Glomerular endothelial cell (primary cell): ENCODE results near the gene PRC1. TPM values are rescaled to one million over a fixed set of nuclear protein-coding genes. Genes with fewer than 3 reads are reported as not detected.

Experiments
- DNase-seq: peaks from one replicate; pipeline ENCODE4 v3.0.0-alpha.2; 2011; ENCODE audit warnings: low read depth, low spot score; ENCODE audit errors: extremely low read depth
- total RNA-seq: library from RNA; depleted of rRNA; stranded (reverse); fragments of >200 nt; gene quantifications from 2 replicates; pipeline ENCODE4 v1.2.3, GENCODE V29; 2015

PRC1 gene
- total RNA-seq, 1 donor from 2014 or later, result 61.4 TPM

- no peak for DNase-seq
These were observed 37.9 kb downstream of the PRC1 start for GRCh38 chr15:90956274-90957030.

GRCh38 chr15:90955624-90956273, 38.6 kb downstream of the PRC1 start:
- DNase-seq, result no peak

DNA sequence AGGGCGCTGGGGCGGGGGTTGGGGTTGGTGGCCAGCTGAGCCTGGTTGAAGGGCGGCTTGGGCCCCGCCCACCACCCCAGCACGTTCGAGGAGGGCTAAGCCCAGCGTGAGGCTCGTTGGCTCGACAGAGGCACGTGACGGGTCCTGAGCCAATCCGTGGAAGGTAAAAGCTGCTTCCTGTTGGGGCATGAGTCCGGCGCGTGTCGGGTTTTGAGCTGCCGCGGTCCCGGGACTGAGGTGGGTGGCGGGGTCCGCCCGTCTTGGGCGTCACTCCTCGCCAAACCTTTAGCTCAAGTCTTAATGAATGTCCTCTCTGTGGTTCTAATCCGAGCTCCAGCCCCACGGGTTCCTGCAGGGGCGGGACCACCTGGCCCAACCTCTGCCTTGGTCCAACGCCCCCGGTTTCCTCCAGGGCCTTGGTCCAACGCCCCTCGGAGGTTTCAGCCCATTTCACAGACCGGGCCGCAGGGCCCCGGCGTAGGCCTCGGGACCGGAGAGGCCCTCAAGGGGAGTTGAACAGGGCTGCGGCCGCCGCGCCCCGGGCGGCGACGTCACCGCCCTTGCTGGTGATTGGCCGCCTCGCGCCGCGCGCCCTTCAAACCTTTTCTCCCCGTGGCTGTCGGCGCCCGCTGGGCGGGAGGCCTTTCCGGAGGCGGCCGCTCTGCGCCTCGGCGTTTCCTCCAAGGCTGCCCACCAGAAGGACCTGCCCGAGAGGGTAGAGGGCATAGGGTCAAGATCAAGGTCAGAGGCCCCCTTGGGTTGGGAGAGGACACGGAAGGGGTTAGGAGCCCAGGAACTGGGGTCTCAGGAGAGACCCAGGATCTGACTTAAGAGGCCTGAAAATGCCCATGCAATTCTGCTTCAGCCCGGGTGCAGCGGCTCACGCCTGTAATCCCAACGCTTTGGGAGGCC, 39.4 kb downstream of the PRC1 start, which contains the start of gene RCCD1:
Gene RCCD1 (plus strand): TSS at position 173 of the 912 bp plus-strand sequence. CDS start 1,851 bp downstream, outside the sequence.
- no peak for DNase-seq

GRCh38 chr15:90953947-90954711, 40.2 kb downstream of the PRC1 start:
- DNase-seq, result no peak

DNA sequence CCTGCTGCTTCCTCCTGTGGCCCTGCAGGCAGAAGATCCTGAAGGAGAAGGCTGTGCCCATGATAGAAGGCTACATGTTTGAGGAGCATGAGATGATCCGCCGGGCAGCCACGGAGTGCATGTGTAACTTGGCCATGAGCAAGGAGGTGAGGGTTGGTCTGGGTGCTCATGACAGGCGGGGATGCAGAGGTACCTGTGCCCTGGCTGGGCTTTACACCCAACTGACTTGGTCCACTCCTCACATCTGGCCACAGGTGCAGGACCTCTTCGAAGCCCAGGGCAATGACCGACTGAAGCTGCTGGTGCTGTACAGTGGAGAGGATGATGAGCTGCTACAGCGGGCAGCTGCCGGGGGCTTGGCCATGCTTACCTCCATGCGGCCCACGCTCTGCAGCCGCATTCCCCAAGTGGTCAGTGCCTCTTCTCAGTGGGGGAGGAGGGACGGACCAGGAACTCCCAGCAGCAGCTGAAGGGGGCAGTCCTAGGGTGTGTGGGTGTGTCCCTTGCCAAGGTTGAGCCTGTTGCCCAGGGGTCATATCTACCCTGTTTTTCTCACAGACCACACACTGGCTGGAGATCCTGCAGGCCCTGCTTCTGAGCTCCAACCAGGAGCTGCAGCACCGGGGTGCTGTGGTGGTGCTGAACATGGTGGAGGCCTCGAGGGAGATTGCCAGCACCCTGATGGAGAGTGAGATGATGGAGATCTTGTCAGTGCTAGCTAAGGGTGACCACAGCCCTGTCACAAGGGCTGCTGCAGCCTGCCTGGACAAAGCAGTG, 41.2 kb downstream of the PRC1 start:
- DNase-seq, result no peak

GRCh38 chr15:90950676-90951075, 43.7 kb downstream of the PRC1 start:
- DNase-seq, result no peak

GRCh38 chr15:90949979-90950675, 44.2 kb downstream of the PRC1 start:
- no peak for DNase-seq

- DNase-seq, result no peak
These were observed 45.8 kb downstream of the PRC1 start for GRCh38 chr15:90948506-90948905.

DNA sequence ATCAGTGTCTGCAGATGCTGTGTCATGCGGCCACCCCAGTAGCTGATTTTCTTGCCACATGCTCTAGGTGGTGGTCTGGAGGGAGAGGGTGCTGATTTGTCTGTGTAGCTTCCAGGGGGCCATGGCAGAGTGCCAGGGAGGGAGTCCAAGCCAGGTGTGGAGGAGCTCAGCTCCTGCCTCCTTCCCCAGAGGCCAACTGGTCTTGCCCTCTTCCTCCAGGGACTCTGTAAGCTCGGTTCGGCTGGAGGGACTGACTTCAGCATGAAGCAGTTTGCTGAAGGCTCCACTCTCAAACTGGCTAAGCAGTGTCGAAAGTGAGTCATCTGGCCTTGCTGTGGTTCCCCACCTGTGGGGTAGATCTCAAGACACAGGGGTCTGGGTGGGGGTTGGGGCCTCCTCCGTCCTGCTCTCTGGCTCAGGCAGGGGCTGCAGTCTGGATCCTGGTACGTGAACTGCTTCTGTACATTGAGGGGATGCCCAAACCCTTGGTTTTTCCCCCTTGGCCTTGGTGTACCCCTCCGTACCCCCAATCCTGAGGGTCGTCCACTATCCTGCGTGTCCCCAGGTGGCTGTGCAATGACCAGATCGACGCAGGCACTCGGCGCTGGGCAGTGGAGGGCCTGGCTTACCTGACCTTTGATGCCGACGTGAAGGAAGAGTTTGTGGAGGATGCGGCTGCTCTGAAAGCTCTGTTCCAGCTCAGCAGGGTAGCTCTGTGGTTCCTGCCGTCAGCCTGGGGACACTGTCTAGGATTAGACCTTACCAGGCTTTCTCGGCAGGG, 46.6 kb downstream of the PRC1 start:
- DNase-seq, result no peak

- DNase-seq, result no peak
These were observed 47.3 kb downstream of the PRC1 start for GRCh38 chr15:90946941-90947576.

GRCh38 chr15:90946538-90946937, 47.8 kb downstream of the PRC1 start:
- no peak for DNase-seq

DNA sequence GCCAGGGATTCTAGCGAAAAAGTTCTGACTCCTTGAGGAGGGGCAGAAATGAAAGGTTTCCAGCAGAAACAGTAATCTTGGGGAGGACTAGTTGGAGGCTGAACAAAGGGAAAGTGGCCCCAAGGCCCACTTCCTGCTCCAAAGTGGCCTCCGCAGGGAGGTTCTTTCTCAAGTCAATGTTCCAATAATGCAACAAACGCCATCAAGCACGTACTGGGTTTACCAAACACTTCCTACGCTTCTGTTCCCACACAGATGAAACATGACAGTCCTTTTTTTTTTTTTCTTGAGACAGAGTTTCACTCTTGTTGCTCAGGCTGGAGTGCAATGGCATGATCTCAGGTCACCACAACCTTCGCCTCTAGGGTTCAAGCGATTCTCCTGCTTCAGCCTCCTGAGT, 49.2 kb downstream of the PRC1 start:
- no peak for DNase-seq

DNA sequence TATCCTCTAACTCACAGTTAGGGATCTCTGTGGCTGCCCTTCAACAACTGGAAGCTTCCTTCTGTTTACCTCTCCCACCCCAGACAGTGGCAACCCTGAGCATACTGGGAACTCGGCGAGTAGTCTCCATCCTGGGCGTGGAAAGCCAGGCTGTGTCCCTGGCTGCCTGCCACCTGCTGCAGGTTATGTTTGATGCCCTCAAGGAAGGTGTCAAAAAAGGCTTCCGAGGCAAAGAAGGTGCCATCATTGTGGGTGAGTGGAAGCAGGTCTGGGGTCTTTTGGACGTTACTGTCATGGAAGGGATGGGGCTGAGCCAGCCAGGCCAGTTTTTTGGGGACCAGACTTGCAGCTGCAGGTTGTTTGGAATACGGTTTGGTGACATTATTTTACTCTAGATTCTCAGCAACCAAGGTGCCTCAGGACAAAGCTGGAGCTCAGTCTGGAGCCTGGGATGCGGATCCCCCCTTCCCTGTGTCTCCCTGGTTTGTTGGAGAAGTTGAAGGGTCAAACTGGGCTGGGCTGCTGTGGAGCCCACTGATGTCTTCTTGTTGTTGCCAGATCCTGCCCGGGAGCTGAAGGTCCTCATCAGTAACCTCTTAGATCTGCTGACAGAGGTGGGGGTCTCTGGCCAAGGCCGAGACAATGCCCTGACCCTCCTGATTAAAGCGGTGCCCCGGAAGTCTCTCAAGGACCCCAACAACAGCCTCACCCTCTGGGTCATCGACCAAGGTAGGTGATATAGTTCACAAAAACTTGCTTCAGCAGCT, 51.8 kb downstream of the PRC1 start:
- no peak for DNase-seq

GRCh38 chr15:90941038-90941437, 53.3 kb downstream of the PRC1 start:
- no peak for DNase-seq

- no peak for DNase-seq
These were observed 54.6 kb downstream of the PRC1 start for GRCh38 chr15:90939756-90940155.

DNA sequence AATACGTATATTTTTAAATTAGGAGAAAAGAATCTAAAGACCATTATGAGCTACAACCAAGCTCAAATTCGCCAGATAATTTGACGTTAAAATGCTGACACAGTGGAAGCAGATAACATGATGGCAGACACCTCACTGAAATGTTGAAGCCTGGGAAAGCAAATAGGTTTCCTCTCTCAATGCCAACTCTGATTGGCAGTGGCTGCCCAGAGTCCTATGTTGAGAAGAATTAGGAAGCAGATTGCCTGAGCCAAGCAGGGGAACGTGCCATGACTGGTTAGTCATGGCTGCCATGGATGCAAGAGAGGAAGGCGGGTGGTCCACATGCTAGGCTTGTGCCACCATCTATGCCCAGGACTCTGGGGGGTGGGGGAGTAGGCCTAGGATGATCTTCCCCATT, 56.1 kb downstream of the PRC1 start:
- DNase-seq, result no peak

DNA sequence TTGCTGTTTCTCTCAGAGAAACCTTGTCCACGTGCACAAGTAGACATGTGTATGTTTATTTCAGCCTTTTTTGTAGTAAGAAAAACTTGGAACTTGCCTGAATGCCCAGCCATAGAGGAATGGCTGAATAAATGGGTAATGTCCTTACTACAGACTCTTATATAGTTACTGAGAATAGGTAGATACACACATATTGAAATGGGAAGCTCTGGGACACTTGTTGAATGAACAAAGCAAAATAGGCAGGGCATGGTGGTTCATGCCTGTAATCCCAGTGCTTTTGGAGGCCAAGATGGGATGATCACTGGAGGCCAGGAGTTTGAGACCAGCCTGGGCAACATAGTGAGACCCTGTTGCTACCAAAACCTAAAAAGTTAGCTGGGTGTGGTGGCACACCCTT, 57.5 kb downstream of the PRC1 start:
- no peak for DNase-seq
